GM18499 (cell line): ENCODE results near the gene TMEM120A.
"Not testable (repeated sequence)": the region's sequence is repeated elsewhere in the genome, so short reads cannot be mapped to it uniquely, and the experiment has no call there.

Experiments used
- ATAC-seq: cut with Tn5 transposase; IDR thresholded peaks from one replicate; pipeline ENCODE4 v1.9.1; 2021; ENCODE audit warnings: moderate number of reproducible peaks; ENCODE audit not compliant: insufficient read depth, unreplicated experiment

The TMEM120A gene

DNA sequence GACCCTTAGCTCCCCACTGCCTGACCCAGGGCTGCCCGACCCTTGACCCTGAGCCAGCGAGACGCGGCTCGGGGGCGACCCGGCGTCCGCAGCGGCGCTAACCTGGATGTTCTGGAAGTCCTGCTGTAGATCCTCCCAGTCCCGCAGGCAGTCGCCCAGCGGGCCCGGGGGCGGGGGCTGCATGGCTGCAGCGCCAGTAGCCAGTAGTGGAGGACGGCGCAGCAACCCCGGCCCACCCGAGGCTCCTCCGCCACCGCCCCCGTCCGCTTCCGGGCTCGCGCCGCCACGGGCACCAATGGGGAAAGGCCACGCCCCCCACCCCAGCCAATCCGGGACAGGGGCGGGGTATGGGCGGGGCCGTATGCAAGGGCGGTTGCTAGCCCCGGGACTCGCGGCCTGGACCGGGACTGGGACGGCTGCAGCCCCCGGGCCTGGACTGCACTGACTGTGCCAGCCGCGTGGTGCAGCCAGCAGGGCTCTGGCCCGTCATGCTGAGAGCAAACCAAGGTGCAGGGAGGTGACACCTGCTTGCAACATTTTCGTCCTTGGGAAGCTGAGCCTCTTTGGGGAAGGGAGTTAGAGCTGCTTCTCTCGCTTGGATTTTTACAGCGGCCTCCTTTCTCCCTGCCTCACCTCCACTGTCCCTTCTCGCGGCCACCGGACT, at the start of gene TMEM120A:
TMEM120A (minus strand) TSS at position 208 of the 664 bp plus-strand sequence; CDS start at position 183, 25 bp downstream.
- peak; percentile 59 for ATAC-seq

DNA sequence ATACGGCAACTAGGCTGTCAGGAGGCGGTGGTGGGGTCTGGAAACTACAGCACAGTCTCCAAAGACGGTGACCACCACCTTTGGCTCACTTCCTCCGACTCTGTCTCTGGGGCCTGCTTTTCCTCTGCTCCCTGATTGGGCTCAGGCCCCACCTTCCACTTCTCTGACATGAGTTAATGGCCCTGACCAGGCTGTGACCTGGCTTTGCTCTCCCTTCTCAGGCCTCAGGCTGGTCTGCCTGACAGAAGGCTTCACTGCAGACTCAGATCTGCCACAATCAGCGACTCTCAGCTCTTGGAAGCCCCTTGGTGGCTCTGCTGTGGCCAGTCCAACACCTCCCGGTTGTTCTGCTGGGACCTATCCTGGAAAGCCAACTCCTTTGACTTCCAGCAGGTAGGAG, 45.7 kb upstream of the TMEM120A start:
- ATAC-seq = no peak

DNA sequence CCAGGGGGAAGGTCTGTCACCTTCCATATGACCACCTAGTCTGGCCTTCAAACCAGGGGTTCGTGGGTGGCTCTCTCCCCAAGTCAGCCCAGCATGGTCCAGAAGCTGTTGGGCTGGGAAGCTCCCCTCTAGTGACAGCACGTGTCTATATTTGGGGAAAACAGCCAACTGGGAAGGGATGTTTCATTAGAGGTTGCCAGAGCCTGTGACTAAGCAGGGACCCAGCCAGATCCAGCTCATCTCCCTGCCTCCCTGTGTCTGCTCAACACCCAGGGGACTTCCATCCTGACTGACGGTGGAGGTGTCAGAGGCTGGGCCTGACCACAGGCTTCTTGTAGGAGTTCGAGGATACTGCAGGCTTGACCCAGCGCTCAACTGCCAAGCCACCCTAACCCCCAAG, 42.9 kb upstream of the TMEM120A start:
- no peak for ATAC-seq

DNA sequence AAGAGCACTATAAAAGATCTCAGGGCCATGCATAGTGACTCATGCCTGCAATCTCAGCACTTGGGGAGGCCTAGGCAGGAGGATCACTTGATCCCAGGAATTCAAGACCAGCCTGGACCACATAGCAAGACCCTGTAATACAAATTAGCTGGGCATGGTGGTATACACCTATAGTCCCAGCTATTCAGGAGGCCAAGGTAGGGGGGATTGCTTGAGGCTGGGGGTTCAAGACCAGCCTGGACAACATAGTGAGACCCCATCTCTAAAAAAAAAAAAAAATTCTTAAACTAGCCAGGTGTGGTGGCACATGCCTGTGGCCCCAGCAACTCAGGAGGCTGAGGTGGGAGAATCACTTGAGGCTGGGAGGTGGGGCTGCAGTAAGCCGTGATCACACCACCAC, 37.6 kb upstream of the TMEM120A start:
- ATAC-seq = no peak

DNA sequence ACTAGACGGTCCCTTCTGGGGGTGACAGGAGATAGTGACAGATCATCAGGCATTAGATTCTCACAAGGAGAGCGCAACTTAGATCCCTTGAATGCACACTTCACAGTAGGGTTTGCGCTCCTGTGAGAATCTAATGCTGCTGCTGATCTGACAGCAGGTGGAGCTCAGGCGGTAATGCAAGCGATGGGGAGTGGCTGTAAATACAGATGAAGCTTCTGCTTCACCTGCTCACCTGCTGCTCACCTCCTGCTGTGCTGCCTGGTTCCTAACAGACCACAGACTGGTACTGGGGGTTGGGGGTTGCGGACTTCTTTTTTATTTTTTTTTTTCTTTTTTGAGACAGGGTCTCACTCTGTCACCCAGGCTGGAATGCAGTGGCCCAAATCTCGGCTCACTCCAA, 35.3 kb upstream of the TMEM120A start:
- ATAC-seq = not testable (repeated sequence)

DNA sequence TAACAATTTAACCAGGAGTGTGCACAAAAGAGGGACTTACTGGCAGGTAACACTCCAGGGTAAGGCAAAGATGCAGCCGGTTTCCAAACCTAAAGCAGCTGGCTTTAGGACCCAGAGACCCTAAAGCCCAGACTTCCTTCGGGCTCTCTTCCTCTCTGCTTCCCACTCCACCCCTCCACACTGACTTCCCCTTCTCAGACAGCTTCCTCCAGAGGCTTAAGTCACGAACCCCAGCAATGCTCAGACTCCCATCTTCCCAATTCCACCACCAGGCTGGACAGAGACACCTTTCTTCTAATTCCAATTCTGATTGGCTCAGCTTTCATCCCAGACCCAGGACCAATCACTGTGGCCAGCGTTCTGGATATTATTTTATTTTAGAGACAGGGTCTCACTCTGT, 28.6 kb upstream of the TMEM120A start:
- ATAC-seq = no peak

DNA sequence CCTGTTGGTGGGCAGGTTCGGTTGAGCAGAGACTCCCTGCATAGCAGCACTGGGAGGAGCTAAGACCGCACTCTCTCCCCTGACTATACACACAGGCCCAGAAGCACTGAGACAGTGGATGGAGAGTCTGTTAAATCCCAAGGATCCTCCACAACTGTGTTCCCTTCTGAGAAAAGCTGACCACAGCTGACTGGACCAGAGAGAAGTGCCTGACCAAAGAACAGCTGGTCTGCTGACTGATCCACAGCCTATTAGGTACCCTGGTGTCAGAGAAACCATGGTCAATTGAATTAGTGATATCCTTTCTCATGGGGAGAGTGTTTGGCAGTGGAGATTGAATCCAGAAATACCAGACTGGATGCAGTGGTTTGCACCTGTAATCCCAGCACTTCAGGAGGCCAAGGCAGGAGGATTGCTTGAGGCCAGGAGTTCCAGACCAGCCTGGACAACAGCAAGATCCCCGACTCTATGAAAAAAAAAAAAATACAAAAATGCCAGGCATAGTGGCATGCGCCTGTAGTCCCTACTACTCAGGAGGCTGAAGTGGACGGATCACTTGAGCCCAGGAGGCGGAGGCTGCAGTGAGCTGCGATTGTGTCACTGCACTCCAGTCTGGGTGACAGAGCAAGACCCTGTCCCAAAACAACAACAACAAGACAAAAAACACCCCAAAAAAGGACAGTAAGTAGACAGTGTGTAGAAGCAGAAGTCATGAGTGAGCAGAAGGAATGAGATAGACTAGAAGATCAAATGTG, 27.8 kb upstream of the TMEM120A start:
- ATAC-seq = no peak

DNA sequence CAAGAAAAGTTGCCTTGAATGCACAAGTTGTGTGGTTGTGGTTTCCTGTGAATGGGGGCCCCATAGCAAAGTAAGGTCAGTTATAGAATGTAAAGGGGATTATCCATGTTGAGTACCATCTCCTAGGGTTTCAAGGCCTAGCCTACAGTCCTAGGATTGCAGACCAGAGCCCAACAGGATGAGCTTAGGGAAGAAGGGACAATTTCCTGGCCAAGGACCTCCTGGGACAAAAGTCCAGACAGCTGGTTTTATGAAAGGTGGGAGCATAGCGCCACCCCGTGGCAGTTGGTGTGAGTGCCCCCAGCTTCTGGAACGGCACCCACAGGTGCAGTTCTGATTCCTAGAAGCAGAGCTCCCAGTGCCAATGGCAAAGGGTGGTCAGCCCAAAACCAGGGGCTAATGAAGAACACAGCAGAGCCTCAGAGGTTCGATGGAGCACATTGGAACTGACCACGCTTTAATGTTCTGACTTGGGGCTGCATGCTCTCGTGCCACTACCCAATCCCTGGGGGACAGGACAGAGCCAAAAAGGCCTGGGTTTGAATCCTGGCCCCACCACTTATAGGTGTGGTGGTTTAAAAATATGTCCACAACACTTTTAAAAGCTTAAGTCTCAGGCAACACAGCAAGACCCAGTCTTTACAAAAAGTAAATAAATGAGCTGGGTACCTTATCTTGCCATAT, 25.8 kb upstream of the TMEM120A start:
- ATAC-seq = no peak

DNA sequence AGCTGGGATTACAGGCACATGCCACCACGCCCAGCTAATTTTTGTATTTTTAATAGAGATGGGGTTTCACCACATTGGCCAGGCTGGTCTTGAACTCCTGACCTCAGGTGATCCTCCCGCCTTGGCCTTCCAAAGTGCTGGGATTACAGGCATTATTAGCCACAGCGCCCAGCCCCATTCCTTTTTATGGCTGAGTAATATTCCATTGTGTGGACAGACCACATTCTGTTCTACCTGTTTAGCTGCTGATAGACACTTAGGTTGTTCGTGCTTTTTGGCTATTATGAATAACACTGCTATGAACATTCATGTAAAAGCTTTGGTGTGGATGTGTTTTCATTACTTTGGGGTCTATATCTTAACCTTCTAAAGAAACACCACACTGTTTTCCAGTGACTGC, 24.1 kb upstream of the TMEM120A start:
- ATAC-seq = not testable (repeated sequence)

DNA sequence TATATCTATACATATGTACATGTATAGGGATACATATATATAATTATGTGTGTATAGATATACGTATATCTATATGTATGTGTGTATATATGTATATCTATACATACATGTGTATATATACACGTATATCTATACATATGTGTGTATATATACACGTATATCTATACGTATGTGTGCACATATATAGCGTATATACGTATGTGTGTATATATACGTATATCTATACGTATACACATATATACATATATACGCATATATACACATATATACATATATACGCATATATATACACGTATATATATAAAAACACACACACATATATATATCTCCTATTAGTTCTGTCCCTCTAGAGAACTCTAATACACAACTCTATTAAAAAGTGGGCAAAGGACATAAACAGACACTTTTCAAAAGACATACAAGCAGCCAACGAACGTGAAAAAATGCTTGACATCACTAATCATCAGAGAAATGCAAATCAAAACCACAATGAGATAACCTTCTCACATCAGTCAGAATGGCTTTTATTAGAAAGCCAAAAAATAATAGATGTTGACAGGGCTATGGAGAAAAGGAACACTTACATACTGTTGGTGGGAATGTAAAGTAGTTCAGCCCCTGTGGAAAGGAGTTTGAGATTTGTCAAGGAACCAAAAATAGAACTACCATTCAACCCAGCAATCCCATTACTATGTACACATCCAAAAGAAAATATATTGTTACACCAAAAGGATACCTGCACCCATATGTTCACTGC, 22.0 kb upstream of the TMEM120A start:
- ATAC-seq = no peak

DNA sequence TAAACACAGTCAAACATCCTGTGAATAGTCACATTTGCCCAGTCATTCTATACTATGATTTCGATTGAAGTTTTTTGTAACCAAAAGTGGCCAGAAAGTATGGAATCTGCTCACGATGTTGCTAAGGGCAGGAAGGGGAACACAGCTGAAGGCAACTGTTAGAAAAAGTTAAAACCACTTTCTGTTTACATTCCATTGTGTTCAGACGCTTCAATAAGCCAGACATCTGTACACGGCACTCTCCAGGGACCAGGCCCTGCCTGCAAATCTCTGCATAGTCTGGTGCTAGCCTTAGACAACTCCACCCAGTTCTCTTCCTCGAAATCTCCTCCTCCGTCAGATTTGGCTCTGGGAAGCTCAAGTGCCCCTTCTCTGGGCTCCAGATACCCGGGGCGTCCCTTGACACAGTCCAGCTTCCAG, 17.1 kb upstream of the TMEM120A start:
- no peak for ATAC-seq

DNA sequence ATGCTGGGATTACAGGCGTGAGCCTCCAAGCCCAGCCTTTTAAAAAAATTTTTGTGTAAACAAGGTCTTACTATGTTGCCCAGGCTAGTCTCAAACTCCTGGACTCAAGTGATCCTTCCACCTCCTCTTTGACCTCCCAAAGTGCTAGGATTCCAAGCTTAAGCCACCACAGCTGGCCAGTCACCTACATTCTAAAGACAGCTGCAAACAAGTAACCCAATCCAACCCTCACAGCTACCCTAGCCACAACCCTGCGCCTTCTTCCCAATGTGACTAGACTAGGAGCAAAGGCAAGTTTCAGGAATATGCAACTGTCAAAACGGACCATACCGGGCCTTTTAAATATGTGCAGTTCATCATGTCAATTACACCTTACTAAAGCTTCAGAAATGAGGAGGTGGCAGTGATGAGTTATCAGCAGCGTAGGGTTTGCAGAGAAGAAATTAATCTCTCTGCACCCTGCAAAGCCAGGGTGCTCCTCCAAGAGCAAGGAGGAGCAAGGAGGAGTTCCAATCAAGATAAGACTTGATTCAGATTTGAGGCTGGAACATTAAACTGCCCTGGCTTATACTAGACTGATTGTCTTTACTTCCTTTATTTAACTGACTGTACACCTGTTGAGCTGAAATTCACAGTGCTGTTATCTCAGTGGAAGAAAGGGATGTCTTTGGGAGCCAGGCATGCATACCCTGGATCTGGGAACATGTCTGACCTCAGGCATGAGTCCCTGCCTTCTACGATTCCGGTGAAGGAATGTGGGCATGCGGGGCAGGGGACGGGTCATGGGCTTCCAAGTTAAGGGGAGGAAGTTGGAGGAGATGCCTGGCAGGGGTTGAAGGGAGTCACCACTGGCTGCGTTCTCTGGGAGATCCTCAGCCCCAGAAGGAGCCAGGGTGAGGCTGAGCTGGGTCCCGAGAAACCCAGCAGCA, 15.5 kb upstream of the TMEM120A start:
- ATAC-seq = no peak

DNA sequence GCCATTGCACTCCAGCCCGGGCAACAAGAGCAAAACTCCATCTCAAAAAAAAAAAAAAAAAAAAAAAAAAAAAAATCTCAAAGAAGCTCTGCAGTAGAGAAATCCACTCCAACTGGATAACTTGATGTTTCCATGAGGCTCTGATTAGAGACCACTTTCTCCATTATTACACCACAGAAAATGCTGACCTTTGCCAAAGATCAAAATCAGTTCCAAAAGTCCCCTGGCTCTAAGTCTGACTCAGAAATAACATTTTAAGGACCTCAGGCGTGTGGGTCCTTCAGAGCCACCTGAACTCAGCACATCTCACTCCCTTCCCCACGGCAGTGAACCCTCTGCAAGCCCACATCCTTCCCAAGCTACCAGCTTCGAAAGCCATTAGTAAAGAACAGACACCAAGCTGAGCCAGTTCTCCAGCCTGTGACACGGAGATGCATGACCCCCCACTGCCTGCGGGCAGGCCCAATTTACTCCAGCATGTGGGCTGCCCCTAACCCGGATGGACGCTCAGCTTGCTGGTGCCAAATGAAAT, 13.8 kb upstream of the TMEM120A start:
- ATAC-seq = no peak

DNA sequence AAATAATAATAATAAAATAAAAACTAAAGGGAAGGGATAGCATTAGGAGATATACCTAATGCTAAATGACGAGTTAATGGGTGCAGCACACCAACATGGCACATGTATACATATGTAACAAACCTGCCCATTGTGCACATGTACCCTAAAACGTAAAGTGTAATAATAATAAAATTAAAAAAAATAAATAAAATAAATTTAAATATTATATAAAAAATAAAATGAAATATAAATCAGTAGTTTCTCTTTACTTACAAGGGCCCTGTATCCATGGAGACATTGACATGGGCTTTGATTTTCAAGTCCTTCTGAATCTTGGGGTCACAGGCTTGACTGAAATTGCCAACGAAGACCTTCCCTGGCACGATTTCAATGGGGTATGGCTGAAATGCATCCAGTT, 10.6 kb upstream of the TMEM120A start:
- ATAC-seq = not testable (repeated sequence)

DNA sequence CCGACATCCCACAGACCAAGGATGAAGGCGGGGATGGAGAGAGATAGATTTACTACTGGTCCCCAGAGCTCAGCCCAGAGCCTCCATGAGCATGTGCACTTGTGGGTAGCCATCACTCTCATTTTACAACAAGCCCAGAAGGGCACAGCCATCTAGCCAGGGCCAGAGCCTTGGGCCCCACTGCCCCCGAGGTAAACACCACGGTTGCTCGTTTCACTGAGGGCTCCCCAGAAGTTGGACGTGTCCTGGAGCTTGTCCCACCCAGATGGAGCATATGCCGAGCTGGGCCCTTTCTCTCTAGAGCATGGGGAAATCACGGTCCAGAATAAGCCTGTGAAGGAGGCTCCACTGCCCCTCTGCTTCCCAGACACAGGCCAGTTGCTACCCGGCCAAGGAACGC, 9.0 kb upstream of the TMEM120A start:
- no peak for ATAC-seq

DNA sequence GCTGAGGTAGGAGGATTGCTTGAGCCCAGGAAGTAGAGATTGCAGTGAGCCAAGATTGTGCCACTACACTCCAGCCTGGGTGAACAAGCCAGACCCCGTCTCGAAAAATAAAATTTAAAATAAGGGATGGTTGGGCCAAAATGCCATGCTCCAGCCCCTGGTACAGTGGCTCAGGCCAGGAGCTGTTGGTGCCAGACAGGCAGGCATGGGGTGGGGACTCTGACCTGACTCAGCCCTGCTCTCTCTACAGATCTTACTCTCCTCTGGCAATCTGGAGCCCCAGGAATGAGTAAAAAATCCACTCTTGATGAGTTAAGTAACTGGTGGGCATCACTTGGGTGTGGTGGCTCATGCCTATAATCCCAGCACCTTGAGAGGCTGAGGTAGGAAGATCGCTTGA, 8.4 kb upstream of the TMEM120A start:
- no peak for ATAC-seq

DNA sequence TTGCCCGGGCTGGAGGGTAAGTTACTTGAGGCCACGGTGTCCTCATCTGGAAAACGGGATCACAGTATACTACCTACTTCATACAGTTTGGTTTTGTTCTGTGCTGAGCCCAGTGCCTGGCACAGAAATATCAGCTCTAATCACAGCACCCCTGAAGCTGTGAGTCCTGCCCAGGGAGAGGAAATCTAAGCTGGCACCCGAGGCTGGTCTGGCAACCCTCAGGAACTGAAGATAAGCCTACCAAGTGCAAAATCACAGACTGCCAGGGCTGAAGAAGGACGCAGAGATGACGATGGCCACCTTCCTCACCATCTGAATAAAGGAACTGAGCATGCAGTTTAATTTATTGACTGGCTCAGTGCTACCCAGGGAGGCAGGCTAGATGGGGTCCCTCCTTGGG, 7.7 kb upstream of the TMEM120A start:
- no peak for ATAC-seq

DNA sequence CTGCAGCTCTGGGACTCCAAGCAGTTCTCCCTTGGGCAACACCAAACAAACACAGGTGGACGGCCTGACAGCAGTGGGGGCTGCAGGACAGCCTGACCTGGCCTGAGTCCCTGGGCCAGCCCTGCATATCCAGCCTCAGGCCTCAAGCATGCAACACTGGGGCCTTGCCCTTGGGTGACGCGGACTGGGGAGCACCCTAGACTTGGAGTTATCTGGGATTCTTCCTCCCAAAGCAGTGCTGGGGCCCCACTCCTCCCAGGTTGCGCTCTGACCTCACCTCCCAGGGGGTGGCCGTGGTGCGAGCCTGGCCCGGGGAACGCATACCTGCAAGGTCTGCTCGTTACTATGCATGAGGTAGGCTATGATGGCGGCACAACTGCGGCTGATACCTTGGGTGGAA, 6.2 kb upstream of the TMEM120A start:
- no peak for ATAC-seq

DNA sequence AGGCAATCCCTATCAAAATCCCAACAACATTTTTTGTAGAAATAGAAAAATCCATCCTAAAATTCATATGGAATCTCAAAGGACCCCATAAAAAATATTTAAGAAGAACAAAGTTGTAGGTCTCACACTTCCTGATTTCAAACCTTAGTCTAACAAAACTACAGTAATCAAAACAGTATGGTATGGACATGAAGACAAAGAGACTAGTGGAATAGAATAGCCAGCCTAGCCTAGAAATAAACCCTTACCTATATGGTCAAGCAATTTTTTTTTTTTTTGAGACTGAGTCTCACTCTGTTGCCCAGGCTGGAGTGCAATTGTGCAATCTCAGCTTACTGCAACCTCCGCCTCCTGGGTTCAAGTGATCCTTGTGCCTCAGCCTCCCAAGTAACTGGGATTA, 3.6 kb upstream of the TMEM120A start:
- ATAC-seq = no peak
